Limb (tissue), 2 donors: ENCODE data around the gene PAX6.

Experiments used
- DNase-seq, 2 donors: peaks; one replicate each; pipeline ENCODE4 v3.0.0-alpha.2; 2016; ENCODE audit errors: extremely low spot score in 2 of 2

PAX6 gene

GRCh38 chr11:31810779-31811647, at the start of gene PAX6:
Gene PAX6 (minus strand): TSS chr11:31811322. CDS start chr11:31806411, 4,911 bp downstream.
- DNase-seq: peak in 1 of 2 donors; percentile 78

GRCh38 chr11:31860391-31860790, 49.3 kb upstream of the PAX6 start:
- no peak for DNase-seq

GRCh38 chr11:31856248-31856647, 45.1 kb upstream of the PAX6 start:
- no peak for DNase-seq

- no peak for DNase-seq
Observed at GRCh38 chr11:31855466-31855865, 44.3 kb upstream of the PAX6 start.

GRCh38 chr11:31850365-31850764, 39.2 kb upstream of the PAX6 start:
- no peak for DNase-seq

GRCh38 chr11:31847761-31848160, 36.6 kb upstream of the PAX6 start:
- no peak for DNase-seq

GRCh38 chr11:31845331-31845730, 34.2 kb upstream of the PAX6 start:
- DNase-seq: no peak

- DNase-seq: no peak
Observed at GRCh38 chr11:31844351-31844750, 33.2 kb upstream of the PAX6 start.

GRCh38 chr11:31841435-31841834, 30.3 kb upstream of the PAX6 start:
- DNase-seq: no peak

- no peak for DNase-seq
Observed at GRCh38 chr11:31834237-31834636, 23.1 kb upstream of the PAX6 start.

GRCh38 chr11:31830406-31830805, 19.3 kb upstream of the PAX6 start:
- no peak for DNase-seq

GRCh38 chr11:31828217-31828616, 17.1 kb upstream of the PAX6 start:
- no peak for DNase-seq

- DNase-seq: peak in 1 of 2 donors; percentile 33
Observed at GRCh38 chr11:31827455-31828206, 16.5 kb upstream of the PAX6 start.

- DNase-seq: peak in 1 of 2 donors; percentile 44
Observed at GRCh38 chr11:31826536-31827438, 15.7 kb upstream of the PAX6 start.

GRCh38 chr11:31825838-31826484, 14.8 kb upstream of the PAX6 start:
- DNase-seq: peak in 1 of 2 donors; percentile 51

GRCh38 chr11:31824879-31825837, 14.0 kb upstream of the PAX6 start:
- peak in 1 of 2 donors; percentile 51 for DNase-seq

- no peak for DNase-seq
Observed at GRCh38 chr11:31824332-31824878, 13.3 kb upstream of the PAX6 start.

- DNase-seq: peak in 1 of 2 donors; percentile 42
Observed at GRCh38 chr11:31823644-31824331, 12.7 kb upstream of the PAX6 start.
